Sigmoid colon (tissue), 4 donors: ENCODE data around the gene ATRNL1.

Source experiments
- POLR2AphosphoS5 ChIP-seq, 4 donors: sonication (generic); formaldehyde crosslinking; IDR thresholded peaks; one replicate each; pipeline ENCODE4 v1.6.1; 2017; ENCODE audit warnings: antibody characterized with exemption in 4 of 4
- TF ChIP-seq, protein P1 (sequence below), 4 experiments: fragments of 450-650 bp in 3 of 4; fragments of 200-600 bp in 1 of 4; IDR thresholded peaks; one replicate each; pipeline ENCODE4 v1.5.1; 2016 to 2019; ENCODE audit warnings: antibody characterized with exemption in 4 of 4, mild to moderate bottlenecking in 3 of 4, moderate library complexity in 2 of 4

DNA sequence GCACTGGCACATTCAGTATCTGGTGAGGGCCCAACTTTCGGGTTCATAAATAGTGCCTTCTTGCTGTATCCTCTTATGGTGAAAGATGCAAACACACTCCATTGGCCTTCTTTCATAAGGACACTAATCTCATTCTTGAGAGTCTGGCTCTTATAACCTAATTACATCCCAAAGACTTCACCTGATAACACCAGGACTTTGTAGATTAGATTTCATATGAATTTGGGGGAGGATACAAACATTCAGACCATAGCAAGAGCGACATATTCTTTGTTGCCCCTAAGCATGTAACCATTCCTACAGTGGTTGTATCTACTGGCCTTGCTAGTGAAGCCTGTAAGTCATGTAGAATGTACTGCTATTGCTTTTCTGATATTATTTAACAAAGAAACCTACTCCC lies 654.6 kb downstream of the ATRNL1 start:
- TF ChIP-seq, protein P1, sequence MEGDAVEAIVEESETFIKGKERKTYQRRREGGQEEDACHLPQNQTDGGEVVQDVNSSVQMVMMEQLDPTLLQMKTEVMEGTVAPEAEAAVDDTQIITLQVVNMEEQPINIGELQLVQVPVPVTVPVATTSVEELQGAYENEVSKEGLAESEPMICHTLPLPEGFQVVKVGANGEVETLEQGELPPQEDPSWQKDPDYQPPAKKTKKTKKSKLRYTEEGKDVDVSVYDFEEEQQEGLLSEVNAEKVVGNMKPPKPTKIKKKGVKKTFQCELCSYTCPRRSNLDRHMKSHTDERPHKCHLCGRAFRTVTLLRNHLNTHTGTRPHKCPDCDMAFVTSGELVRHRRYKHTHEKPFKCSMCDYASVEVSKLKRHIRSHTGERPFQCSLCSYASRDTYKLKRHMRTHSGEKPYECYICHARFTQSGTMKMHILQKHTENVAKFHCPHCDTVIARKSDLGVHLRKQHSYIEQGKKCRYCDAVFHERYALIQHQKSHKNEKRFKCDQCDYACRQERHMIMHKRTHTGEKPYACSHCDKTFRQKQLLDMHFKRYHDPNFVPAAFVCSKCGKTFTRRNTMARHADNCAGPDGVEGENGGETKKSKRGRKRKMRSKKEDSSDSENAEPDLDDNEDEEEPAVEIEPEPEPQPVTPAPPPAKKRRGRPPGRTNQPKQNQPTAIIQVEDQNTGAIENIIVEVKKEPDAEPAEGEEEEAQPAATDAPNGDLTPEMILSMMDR (IDR thresholded peaks at IDR 0.05): no peak
- no peak for TF ChIP-seq POLR2AphosphoS5 (IDR thresholded peaks at IDR 0.05)
